Activated CD8-positive, alpha-beta memory T cell treated with anti-CD3 and anti-CD28 coated beads, Interleukin-2, amount 50 U/mL, for 1 hour (primary cell): ENCODE results near the gene PDZRN3.

Experiments
- DNase-seq: peaks from one replicate; pipeline ENCODE4 v3.0.0-alpha.2; 2020; ENCODE audit errors: extremely low read depth

Gene PDZRN3

DNA sequence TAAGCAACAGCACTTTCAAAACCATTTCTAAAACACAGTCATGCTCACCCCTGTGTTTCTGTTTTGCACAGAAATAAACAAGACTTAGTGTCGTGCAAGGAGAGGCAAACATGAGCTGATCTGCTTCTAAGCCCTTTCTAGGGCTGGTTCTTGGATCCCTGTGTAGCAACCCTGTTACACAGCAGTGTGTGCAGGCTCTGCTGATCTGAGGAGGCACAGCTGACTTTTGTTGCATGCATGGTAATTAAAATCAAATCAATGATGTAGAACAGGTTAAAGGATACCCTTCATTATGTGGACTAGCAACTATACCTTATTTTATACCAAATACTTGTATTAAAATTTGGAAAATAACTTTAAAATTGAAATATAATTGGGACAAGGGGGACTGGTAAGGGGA lies 234.8 kb downstream of the PDZRN3 start:
- DNase-seq = no peak

- no peak for DNase-seq
Observed at GRCh38 chr3:73389117-73389813, 235.5 kb downstream of the PDZRN3 start.

DNA sequence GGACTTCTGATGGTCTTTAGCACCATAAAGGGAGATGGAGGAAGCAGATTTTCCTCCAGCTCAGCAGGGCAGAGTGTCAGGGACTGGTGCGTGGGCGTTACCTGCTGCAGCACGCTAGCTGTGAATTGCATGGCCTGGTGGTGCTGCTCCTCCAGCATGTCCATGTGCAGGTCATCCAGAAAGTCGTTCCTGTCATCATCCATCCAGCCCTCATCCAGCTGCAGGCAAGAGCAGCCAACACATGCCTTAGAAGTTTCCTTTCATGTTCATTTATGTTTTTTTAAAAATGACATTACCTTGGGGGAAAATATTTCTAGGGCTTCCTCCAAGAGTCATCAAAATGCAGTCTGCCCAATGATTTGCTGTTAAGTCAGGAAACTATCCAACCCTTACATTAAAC lies 239.2 kb downstream of the PDZRN3 start:
- DNase-seq = no peak

GRCh38 chr3:73384091-73384906 lies 240.4 kb downstream of the PDZRN3 start:
- DNase-seq = no peak

- no peak for DNase-seq
Observed at GRCh38 chr3:73383470-73384049, 241.2 kb downstream of the PDZRN3 start.

DNA sequence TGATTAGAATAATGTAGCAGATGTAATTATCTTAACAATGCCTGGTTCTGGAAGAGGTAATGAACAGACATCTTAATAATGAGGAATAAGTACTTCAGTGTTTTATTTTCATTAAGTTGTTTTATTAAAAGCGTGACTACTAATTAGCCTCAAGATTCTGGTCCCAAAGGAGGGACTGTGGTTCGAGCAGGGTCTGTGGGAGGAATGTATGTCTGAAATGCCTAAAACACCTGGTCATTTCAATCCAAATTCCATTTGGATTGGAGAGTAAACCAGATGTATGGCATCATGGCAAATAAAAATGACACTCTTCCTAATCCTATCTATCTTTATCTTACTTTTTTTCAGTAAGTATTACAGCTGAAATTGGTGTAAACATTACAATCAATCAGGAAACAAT lies 243.2 kb downstream of the PDZRN3 start:
- DNase-seq = no peak

DNA sequence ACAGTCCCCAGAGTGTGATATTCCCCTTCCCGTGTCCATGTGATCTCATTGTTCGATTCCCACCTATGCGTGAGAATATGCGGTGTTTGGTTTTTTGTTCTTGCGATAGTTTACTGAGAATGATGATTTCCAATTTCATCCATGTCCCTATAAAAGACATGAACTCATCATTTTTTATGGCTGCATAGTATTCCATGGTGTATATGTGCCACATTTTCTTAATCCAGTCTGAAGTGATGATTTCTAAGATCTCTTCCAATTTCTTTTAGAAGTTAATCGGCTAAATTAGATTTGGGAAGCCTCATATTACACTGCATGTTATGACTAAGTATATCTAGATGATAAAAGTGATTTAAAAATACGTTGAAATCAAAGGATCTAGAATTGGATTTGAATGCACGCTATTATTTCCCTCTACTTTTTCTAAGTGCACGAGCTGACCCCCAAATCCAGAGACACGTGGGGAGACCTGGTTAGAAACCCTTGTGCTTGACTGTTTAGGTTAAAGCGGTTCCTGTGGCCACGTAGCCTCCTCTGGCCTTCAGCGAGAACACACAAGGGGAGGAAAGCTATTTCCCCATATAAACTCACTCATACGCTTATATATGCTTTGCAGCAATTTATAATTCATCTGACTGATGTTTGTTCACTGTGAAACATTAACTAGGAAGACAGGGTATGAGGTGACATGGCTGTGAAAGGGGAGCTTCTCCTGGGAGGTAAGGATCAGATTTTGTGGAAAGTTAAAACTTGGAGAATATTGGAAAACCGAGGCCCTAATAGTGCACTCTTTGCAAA lies 243.8 kb downstream of the PDZRN3 start:
- DNase-seq = no peak

GRCh38 chr3:73379465-73379864 lies 245.3 kb downstream of the PDZRN3 start:
- DNase-seq = no peak

- DNase-seq = no peak
Observed at GRCh38 chr3:73378207-73378606, 246.5 kb downstream of the PDZRN3 start.

DNA sequence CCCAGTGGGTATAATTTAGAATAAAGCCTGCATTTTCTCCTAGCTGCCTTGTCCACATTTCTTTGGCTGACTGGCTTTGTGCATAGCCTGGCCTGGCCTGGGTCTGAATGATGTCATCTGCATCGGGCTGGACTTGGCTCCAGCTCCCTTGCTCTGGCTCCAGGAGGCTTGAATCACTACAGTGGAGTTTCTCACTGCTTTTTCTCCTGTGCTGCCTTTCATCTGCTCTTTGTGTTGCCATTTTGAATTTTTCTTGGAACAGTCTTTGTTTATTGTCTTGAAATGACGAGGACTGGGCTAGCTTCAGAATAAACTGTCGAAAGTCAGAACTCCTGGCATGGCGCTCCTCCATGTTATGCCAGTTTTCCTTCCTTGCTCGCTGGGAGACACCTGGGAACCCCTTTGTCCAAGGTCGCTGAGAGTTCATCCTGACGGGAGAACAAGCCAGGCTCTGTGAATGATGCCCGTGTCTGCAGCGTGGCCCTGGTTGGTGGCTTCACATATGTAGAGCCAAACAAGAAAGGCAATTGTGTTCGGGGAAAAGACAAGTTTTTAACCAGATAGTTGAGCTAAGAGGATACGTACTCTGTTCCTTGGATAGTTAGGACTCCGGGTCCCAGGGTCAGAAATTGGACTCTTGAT lies 258.9 kb downstream of the PDZRN3 start:
- DNase-seq = no peak

- DNase-seq = no peak
Observed at GRCh38 chr3:73364517-73364916, 260.2 kb downstream of the PDZRN3 start.

DNA sequence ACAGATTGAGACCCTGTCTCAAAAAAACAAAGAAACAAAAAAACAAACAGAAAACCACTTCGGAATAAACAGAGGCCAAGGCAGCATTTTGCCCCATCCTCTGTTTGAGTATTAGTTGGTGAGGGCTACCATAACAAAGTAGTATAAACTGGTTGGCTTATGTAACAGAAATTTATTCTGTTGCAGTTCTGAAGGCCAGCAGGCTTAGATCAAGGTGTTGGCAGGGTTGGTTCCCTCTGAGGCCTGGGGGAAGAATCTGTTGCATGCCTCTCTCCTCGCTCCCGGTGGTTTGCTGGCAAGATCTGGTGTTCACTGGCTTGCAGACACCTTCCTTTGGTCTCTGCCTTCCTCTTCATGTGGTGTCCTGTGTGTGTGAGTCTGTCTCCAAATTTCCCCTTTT lies 261.6 kb downstream of the PDZRN3 start:
- DNase-seq = no peak

- no peak for DNase-seq
Observed at GRCh38 chr3:73361591-73361990, 263.1 kb downstream of the PDZRN3 start.

DNA sequence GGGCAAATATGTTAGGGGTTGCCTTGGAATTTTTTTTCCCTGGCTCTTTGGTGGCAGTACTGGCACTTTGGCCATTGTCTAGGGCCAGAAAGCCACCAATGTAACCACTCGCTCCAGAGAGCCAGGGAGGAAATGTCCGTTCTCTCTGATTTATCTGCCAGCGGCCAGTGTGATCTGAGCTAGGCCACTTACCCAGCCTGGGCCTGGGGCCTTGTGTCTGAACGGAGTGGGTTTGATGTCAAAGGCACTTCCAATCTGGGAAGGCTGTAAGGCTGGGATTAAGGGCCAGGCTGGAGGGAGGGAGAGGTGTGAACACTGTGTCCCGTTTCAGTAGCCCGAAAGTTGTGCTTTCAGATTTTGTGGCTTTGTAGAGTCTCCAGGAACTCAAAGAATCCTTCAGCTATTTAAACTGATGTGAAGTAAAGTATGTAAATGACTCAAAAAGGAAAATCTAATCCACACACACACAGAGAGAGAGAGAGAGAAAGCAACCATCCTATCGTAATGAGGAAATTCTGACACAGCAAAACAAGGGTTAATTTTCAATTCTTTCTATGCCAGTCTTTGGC lies 271.0 kb downstream of the PDZRN3 start:
- no peak for DNase-seq

GRCh38 chr3:73352841-73353645 lies 271.7 kb downstream of the PDZRN3 start:
- DNase-seq = no peak

GRCh38 chr3:73351423-73352071 lies 273.2 kb downstream of the PDZRN3 start:
- DNase-seq = no peak

GRCh38 chr3:73350996-73351395 lies 273.7 kb downstream of the PDZRN3 start:
- no peak for DNase-seq

DNA sequence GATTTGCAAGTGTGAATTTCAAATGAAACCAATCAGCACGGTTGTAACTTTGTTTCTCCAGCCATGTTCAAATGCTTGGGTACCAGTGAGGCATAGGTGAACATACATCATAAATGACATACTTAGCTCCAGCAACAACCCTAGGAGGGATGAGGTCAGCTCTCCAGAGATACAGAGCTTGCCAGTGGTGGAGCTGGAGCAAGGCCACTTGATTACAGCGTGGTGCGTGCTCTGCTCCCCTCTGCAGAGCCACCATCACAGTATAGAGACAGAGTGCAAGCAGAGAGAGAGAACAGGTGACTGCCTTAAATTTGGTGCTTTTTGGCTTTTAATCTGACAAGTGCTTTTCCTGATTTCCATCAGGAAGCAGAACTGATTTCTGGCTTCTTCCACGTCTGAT lies 275.1 kb downstream of the PDZRN3 start:
- DNase-seq = no peak

DNA sequence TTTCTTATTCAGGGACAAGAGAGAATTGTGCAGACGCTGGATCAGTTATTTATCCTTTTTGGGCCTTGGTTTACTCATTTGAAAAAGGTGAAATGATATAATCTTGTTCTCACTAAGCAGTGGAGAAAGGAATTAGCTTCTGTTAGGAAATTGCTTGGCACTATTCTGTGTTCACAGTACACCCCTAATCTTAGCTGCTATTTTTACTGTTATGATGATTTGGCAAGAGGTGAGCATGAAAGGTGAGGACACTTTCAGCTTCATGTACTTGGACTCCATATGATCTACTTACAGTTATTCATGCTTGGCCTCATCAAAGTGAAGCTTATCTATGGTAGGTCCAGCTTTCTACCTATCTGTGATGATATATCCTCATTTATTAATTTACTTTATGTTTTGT lies 282.7 kb downstream of the PDZRN3 start:
- no peak for DNase-seq
